Tibial artery (tissue), 4 donors: ENCODE results near the gene AIMP2.
A peak's percentile ranks its signal among the peaks of the same experiment; 100 is the strongest.
"Not testable (repeated sequence)": the region's sequence is repeated elsewhere in the genome, so short reads cannot be mapped to it uniquely, and the experiment has no call there.

ENCODE experiments used
- DNase-seq, 2 donors: peaks; one replicate each; pipeline ENCODE4 v3.0.0-alpha.2; 2019
- H3K27ac ChIP-seq, 2 donors: fragments of 200-600 bp; sonication (generic) in 1 of 2; 1 replicate in 1 of 2; 2 replicates in 1 of 2; pipeline ENCODE4 v1.5.1; 2018 to 2019; ENCODE audit warnings: mild to moderate bottlenecking in 1 of 2
- H3K27me3 ChIP-seq, 2 donors: fragments of 200-600 bp; sonication (generic) in 1 of 2; one replicate each; pipeline versions ENCODE4 v1.5.1 to v1.6.0; 2016 to 2019
- H3K36me3 ChIP-seq, 3 donors: fragments of 200-600 bp; sonication (generic) in 2 of 3; one replicate each; pipeline ENCODE4 v1.5.1; 2016 to 2019; ENCODE audit warnings: mild to moderate bottlenecking in 2 of 3
- H3K4me1 ChIP-seq, 4 donors: fragments of 200-600 bp; sonication (generic) in 2 of 4; 1 replicate in 3 of 4; 2 replicates in 1 of 4; pipeline ENCODE4 v1.5.1; 2016 to 2019
- H3K4me3 ChIP-seq, 2 donors: fragments of 200-600 bp; sonication (generic) in 1 of 2; 1 replicate in 1 of 2; 2 replicates in 1 of 2; pipeline ENCODE4 v1.5.1; 2018 to 2019; ENCODE audit warnings: mild to moderate bottlenecking in 2 of 2
- H3K9me3 ChIP-seq, 3 donors: fragments of 200-600 bp; sonication (generic) in 1 of 3; one replicate each; pipeline ENCODE4 v1.5.1; 2016 to 2019
- CTCF ChIP-seq, 2 experiments: fragments of 200-600 bp in 1 of 2; fragments of 450-650 bp in 1 of 2; IDR thresholded peaks; one replicate each; pipeline ENCODE4 v1.5.1; 2017 to 2019; ENCODE audit warnings: antibody characterized with exemption in 2 of 2, mild to moderate bottlenecking in 1 of 2, moderate library complexity in 1 of 2
- intact Hi-C: fragments of 100-400 bp; cut with DNase I; formaldehyde crosslinking; loops from one replicate; pipeline ENCODE4 v1.15.0; 2023; ENCODE audit warnings: low total_unique reads

Gene AIMP2

GRCh38 chr7:6007386-6007785 is 1.7 kb upstream of the AIMP2 start:
- no peak for TF ChIP-seq CTCF (IDR thresholded peaks at IDR 0.05)
- no peak for DNase-seq
- Histone ChIP-seq H3K27me3 (no peaks in the 10 kb centered on the region), H3K4me3 (no peak overlapping the region), H3K9me3 (no peaks in the 10 kb centered on the region), H3K27ac (no peak overlapping the region), H3K4me1 (peaks cover 0 to 24% (median 9%) of the 10 kb centered on the region in 4 donors), H3K36me3 (peaks cover 0 to 20% (median 6%) of the 10 kb centered on the region in 3 donors)
- intact Hi-C loops, result no loop called here

- H3K36me3 ChIP-seq, result peaks cover 0 to 20% (median under 1%) of the 10 kb centered on the region in 3 donors
- H3K27ac ChIP-seq, result peak overlapping the region; percentile 74 to 91
- intact Hi-C loops, H3K9me3 ChIP-seq, DNase-seq, H3K27me3 ChIP-seq: not testable (repeated sequence)
- peak overlapping the region; percentile 86 to 93 for H3K4me3 ChIP-seq
- H3K4me1 ChIP-seq, result peaks cover 0 to 24% (median 9%) of the 10 kb centered on the region in 4 donors
These were observed 1.1 kb upstream of the AIMP2 start for GRCh38 chr7:6007835-6008590.

GRCh38 chr7:6010370-6010769 is 1.3 kb downstream of the AIMP2 start:
- DNase-seq, intact Hi-C loops, H3K27me3 ChIP-seq, H3K9me3 ChIP-seq: not testable (repeated sequence)
- Histone ChIP-seq H3K36me3 (peaks cover 4 to 13% (median 6%) of the 10 kb centered on the region in 3 donors), H3K27ac (peak overlapping the region in 1 of 2 donors; percentile 91), H3K4me1 (peaks cover 0 to 25% (median 9%) of the 10 kb centered on the region in 4 donors), H3K4me3 (peak overlapping the region in 1 of 2 donors; percentile 93)

- H3K27me3 ChIP-seq, result no peaks in the 10 kb centered on the region
- no peak overlapping the region for H3K4me3 ChIP-seq
- intact Hi-C loops, result no loop called here
These were observed 2.5 kb downstream of the AIMP2 start for GRCh38 chr7:6011541-6011940.

GRCh38 chr7:6012355-6013104 is 3.5 kb downstream of the AIMP2 start:
- peaks cover 11 to 34% (median 25%) of the 10 kb centered on the region in 3 donors for H3K36me3 ChIP-seq
- intact Hi-C loops, result no loop called here
- no peaks in the 10 kb centered on the region for H3K27me3 ChIP-seq
- no peaks in the 10 kb centered on the region for H3K9me3 ChIP-seq
- H3K27ac ChIP-seq, result no peak overlapping the region
- no peak for TF ChIP-seq CTCF (IDR thresholded peaks at IDR 0.05)
- peak in 1 of 2 donors; percentile 20 for DNase-seq
- peaks cover 0 to 31% (median 10%) of the 10 kb centered on the region in 4 donors for H3K4me1 ChIP-seq
- H3K4me3 ChIP-seq, result no peak overlapping the region

More at GRCh38 chr7:6011541-6011940, 2.5 kb downstream of the AIMP2 start:
- no peak for DNase-seq
- Histone ChIP-seq H3K27ac (no peak overlapping the region), H3K9me3 (no peaks in the 10 kb centered on the region), H3K4me1 (peaks cover 0 to 31% (median 10%) of the 10 kb centered on the region in 4 donors), H3K36me3 (peaks cover 9 to 24% (median 16%) of the 10 kb centered on the region in 3 donors)
- no peak for TF ChIP-seq CTCF (IDR thresholded peaks at IDR 0.05)

GRCh38 chr7:6015917-6016652 is 7.0 kb downstream of the AIMP2 start:
- Histone ChIP-seq H3K9me3 (no peaks in the 10 kb centered on the region), H3K4me1 (peaks cover 0 to 10% (median 2%) of the 10 kb centered on the region in 4 donors), H3K27ac (peak overlapping the region in 1 of 2 donors; percentile 17), H3K27me3 (no peaks in the 10 kb centered on the region), H3K36me3 (peaks cover 42 to 69% (median 58%) of the 10 kb centered on the region in 3 donors), H3K4me3 (no peak overlapping the region)
- DNase-seq, result peak; percentile 70 to 75
- intact Hi-C loops, result no loop called here
- no peak for TF ChIP-seq CTCF (IDR thresholded peaks at IDR 0.05)
